AG10803 (cell line): ENCODE measurements around the gene PDE9A.

ENCODE experiments used
- DNase-seq: peaks from one replicate; pipeline ENCODE4 v3.0.0; 2010; ENCODE audit warnings: low read depth
- H3K4me3 ChIP-seq: 2 replicates; pipeline ENCODE4 v1.5.1; 2011; ENCODE audit warnings: mild to moderate bottlenecking, low read length, control low read depth
- CTCF ChIP-seq: conservative IDR thresholded peaks from 2 replicates; pipeline ENCODE4 v1.5.1; 2011; ENCODE audit warnings: mild to moderate bottlenecking, low read length, control low read depth, inconsistent platforms

Gene PDE9A

DNA sequence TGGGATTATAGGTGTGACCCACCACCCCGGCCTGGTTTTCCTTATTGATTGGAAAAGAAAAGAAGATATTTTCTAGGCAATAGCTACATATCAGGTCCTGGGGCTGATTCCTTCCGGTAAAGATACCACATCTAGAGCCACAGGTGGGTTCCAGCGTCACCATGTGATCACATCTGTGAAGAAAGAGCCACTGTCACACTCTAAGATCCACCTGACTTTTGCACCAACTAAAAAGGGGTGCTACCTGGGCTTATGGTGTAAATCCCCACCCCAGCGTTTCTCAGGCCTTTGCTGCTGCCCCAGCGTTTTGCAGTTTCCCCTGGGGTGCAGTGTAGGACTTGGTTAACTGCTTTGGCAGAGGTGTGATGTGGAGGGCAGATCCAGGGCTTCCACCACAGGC is 22.3 kb upstream of the PDE9A start:
- no peak for DNase-seq
- H3K4me3 ChIP-seq: no peak overlapping the region
- no peak for TF ChIP-seq CTCF

DNA sequence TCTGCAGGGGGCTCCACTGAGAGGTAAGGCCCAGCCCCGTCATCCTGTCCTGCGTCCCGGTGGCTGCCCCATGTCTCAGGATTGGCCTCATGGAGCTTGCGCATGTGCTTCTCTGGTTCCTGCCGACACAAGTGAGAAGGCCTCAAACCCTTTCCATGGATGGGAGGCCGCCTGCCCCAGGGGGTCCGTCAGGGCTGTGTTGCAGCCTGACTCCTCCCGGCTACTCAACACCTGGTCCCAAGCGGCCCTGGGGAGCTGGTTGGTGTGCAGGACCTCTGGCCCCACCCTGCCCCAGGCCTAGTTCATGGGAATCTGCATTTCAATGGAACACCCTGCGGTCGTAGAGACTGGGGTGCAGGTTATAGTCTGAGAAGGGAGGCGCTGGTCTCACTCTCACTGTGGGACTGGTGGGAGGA is 21.1 kb upstream of the PDE9A start:
- no peak overlapping the region for H3K4me3 ChIP-seq
- no peak for DNase-seq
- TF ChIP-seq CTCF: no peak

- TF ChIP-seq CTCF: no peak
- no peak overlapping the region for H3K4me3 ChIP-seq
- DNase-seq: no peak
Measured at GRCh38 chr21:42632771-42633690, 20.4 kb upstream of the PDE9A start.

DNA sequence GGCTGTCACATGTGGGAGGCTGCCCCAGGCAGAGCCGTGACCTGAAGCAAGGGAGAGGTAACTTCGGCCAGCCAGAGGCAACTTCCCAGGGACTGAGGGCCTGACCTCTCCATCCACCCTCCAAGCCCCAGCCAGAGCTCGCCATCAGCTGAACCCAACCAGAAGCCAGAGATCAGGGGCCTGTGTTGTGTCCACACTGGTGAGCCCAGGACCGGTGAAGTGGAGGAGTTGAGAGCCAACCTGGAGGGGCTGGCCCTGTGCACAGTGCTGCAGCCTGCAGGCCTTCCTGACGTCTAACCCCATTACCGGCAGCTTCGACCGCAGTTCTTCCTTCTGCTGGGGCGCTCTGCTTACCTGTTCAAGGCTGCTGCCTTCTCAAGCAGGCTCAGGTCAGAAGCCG is 19.6 kb upstream of the PDE9A start:
- H3K4me3 ChIP-seq: no peak overlapping the region
- TF ChIP-seq CTCF: no peak
- DNase-seq: no peak

DNA sequence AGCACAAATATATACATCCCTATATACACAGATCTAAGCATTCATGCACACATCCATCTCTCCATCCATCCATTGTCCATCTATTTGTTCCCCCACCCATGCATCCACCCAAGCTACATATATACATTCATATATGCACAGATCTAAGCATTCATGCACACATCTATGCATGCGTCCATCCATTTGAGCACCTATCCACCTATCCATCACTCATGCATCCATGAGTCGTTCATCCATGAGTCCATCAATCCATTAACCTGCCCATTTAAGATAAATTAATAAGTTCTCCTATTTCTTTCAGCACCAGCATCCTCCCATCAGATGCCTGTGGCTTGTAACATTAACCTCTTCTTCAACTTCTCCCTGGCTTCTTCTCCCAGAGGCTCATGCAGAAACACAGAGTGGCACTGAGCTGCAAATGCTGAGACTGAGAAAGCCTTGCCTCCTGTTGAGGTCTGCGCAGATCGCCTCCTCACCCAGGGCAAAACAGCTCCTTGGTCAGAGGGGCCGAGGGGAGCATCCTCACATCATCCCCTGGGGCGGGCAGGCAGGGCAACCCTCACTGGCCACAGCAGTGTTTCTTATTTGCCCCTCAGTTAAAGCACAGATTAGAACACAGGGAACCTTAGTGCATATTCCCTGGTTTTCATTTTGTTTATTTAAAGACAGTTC is 17.4 kb upstream of the PDE9A start:
- TF ChIP-seq CTCF: no peak
- DNase-seq: no peak
- H3K4me3 ChIP-seq: no peak overlapping the region

GRCh38 chr21:42636520-42637266 is 16.7 kb upstream of the PDE9A start:
- DNase-seq: peak; percentile 75
- TF ChIP-seq CTCF: no peak
- H3K4me3 ChIP-seq: no peak overlapping the region
